Activated naive CD4-positive, alpha-beta T cell (primary cell): ENCODE results near the gene FNDC7.
"Not testable (repeated sequence)": the region's sequence is repeated elsewhere in the genome, so short reads cannot be mapped to it uniquely, and the experiment has no call there.

Experiments used
- DNase-seq, 4 experiments: peaks; one replicate each; lab custom pipeline; 2025; lab: John Stamatoyannopoulos, UW

FNDC7 gene

GRCh38 chr1:108699375-108700332, 13.1 kb upstream of the FNDC7 start:
- no peak for DNase-seq

GRCh38 chr1:108701176-108701849, 11.4 kb upstream of the FNDC7 start:
- DNase-seq, result no peak

DNA sequence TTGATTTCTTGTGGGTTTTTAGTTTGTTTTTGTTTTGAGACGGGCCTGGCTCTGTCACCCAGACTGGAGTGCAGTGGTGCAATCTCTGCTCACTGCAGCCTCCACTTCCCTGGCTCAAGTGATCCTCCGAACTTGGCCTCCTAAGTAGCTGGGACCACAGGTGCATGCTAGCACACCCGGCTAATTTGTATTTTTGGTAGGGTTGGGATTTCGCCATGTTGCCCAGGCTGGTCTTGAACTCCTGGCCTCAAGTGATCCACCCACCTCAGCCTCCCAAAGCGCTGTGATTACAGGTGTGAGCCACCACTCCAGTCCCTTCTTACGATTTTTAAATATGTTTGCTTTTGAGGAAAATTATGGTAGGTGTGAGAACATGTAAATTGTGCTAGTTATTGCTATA, 10.6 kb upstream of the FNDC7 start:
- DNase-seq, result not testable (repeated sequence)

DNA sequence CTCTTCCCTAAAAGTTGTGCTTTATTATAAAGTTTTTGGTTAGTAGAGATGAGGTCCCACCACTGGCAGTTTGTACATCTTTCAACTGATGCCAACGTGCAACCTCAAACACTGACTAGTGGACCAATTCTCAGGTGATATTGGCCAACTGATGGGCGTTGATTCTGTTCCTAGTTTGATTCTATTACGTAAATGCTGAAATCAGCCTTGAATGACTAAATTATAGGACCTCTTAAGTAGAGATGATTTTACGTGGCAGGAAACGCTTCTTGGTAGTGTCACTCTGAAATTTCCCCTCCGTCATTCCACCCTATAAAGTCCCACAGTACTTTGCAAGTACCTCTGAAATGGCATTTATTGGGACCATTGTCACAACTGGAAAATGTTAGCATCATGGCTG, 8.8 kb upstream of the FNDC7 start:
- no peak for DNase-seq

GRCh38 chr1:108704496-108704895, 8.2 kb upstream of the FNDC7 start:
- DNase-seq, result no peak

- DNase-seq, result no peak
Observed at GRCh38 chr1:108706643-108707042, 6.1 kb upstream of the FNDC7 start.

GRCh38 chr1:108708691-108709660, 3.7 kb upstream of the FNDC7 start:
- peak in 2 of 4 experiments; percentile 33 to 50 for DNase-seq

DNA sequence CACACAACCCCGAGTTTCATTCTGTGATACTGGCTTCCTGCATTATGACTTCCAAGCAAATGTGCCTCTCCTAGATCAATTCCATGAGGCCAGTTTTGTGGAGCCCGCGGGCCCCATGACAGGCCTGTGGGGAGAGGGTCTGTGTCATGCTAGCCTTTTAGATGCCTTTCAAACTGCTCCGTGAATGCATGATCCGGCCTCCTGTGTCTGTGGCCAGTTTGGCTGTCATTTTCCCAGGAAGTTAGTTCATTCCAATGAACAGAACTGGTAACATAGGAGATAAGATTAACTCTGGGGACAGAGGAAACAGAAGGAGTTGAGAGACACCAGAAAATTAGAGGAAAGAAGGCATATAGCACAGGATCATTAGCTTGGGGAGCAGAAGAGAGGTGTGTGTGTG, 3.2 kb downstream of the FNDC7 start:
- no peak for DNase-seq

- DNase-seq, result no peak
Observed at GRCh38 chr1:108716437-108717230, 3.9 kb downstream of the FNDC7 start.

GRCh38 chr1:108717774-108718316, 5.1 kb downstream of the FNDC7 start:
- DNase-seq, result no peak

DNA sequence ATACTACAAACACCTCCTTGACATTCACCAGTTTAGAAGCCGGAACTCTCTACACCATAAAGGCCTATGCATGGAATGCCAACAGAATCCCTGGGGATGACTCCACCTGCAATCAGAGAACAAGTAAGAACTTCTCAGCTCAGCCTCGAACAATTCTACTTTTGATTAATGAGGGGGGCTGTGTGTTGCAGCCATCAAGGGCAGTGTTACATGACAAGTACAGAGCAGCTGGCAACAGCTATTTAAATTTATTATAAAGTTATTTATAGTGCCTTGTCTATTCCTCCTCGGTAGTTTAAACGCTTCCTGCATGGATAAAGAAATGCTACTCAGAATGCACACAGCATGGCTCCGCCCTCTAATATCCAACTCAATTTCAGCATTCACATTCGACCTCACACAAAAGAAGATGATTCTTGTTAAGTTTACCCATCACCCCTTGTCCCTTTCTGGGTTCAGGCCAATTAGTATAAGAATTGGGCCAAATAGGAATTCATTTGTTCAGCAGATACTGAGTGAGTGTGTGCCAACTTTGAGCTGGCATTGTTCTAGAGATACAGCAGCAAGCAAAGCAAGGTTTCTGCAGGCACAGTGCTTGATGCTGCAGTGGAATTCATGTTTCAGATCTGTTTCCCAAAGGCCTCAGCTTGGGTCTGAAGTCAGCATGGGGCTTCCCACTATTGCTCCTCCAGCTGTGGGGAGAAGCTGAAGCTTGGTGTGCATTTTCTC, 6.4 kb downstream of the FNDC7 start:
- DNase-seq, result no peak

- DNase-seq, result no peak
Observed at GRCh38 chr1:108719656-108720435, 7.1 kb downstream of the FNDC7 start.

DNA sequence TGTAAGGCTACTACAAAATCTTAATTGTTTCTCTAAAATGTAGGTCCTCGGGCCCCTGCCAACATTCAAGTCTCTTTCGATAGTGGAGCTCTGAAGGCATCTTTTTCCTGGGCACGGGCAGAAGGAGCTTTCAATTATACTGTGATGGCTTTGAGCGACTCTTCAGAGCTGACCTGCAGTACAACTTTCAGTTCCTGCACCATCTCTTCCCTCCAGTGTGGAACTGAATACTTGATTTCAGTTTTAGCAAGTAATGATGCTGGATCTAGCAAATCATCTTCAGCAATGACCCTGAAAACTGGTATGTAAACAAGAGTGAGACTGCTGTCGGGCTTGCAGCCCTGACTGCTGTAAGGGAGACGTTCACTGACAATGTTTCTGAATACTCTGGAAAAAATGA, 9.6 kb downstream of the FNDC7 start:
- DNase-seq, result no peak

DNA sequence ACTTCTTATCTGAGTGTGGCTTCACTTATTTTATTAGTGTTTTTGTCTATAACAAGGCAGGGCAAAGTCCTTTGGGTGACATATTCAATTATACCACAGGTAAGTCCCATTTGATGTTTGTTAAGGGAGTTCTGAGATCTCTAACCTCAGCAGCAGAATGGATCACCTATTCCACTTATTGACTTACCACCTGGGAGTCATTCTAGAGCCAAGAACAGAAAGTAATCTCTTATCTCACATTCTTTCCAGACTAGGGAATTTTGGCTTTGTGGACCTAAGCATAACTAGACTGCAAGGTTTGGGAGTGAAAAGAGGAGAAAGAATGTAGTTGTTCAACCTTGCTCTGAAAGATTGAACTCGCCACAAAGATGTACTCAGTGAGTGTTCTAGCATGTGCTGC, 13.2 kb downstream of the FNDC7 start:
- DNase-seq, result no peak

GRCh38 chr1:108728327-108728923, 15.7 kb downstream of the FNDC7 start:
- DNase-seq, result no peak

GRCh38 chr1:108729481-108729880, 16.8 kb downstream of the FNDC7 start:
- DNase-seq, result no peak

DNA sequence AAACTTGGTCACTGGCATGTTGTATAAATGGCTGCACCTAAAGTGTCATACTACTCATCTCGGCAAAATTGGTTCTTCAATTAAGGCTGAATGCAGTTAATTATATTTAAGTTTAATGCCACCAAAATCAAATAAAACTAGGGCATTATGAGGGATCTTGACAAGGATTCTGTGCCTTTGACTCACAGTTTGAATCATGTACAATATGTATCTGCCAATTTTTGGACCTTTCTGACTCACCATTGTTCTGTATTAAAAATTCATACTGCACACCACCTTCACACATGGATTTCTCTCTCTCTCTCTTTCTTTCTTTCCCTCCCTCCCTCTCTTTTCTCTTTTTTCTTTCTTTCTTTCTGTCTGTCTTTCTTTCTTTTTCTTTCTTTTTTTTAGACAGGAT, 19.7 kb downstream of the FNDC7 start:
- no peak for DNase-seq

GRCh38 chr1:108734171-108734865, 21.6 kb downstream of the FNDC7 start:
- no peak for DNase-seq
